Stimulated activated effector memory CD8-positive, alpha-beta T cell treated with anti-CD3 and anti-CD28 coated beads, Interleukin-12 subunit alpha, Interleukin-12 subunit beta, amount 100 ng/mL, for 72 hours (primary cell): ENCODE measurements around the gene MAP1LC3B2.

Source experiments
- ATAC-seq: fragments of 150-1000 bp; cut with Tn5 transposase; 2 replicates; pipeline ENCODE4 v1.10.0; 2021
- DNase-seq, 2 donors: peaks; one replicate each; pipeline ENCODE4 v3.0.0; 2021 to 2022; ENCODE audit warnings: low spot score in 2 of 2
- H3K27ac Mint-ChIP-seq: one replicate; pipeline ENCODE4 v1.8.0; 2022; ENCODE audit warnings: mild to moderate bottlenecking, mixed read lengths
- H3K36me3 Mint-ChIP-seq: one replicate; pipeline ENCODE4 v1.8.0; 2022; ENCODE audit warnings: mild to moderate bottlenecking, mixed read lengths
- H3K4me1 Mint-ChIP-seq: one replicate; pipeline ENCODE4 v1.8.0; 2022; ENCODE audit warnings: mixed read lengths
- H3K4me3 Mint-ChIP-seq: one replicate; pipeline ENCODE4 v1.8.0; 2022; ENCODE audit warnings: mild to moderate bottlenecking, mixed read lengths
- H3K9me3 Mint-ChIP-seq: one replicate; pipeline ENCODE4 v1.8.0; 2022; ENCODE audit warnings: mixed read lengths

Gene MAP1LC3B2

GRCh38 chr12:116592731-116593130, 33.5 kb downstream of the MAP1LC3B2 start:
- no peak for DNase-seq
- H3K4me3 Mint-ChIP-seq, result no peak overlapping the region

GRCh38 chr12:116594325-116595038, 35.3 kb downstream of the MAP1LC3B2 start:
- H3K4me1 Mint-ChIP-seq, result peaks cover 16% of the 10 kb centered on the region
- no peaks in the 10 kb centered on the region for H3K9me3 Mint-ChIP-seq
- ATAC-seq (peak; percentile 67), DNase-seq (no peak)
- peak overlapping the region; percentile 27 for H3K27ac Mint-ChIP-seq
- H3K36me3 Mint-ChIP-seq, result no peaks in the 10 kb centered on the region
- peak overlapping the region; percentile 13 for H3K4me3 Mint-ChIP-seq

More at GRCh38 chr12:116592731-116593130, 33.5 kb downstream of the MAP1LC3B2 start:
- Mint-ChIP-seq H3K27ac (no peak overlapping the region), H3K36me3 (no peaks in the 10 kb centered on the region), H3K9me3 (no peaks in the 10 kb centered on the region), H3K4me1 (peaks cover 16% of the 10 kb centered on the region)
- ATAC-seq, result no peak

- Mint-ChIP-seq H3K4me3 (no peak overlapping the region), H3K9me3 (no peaks in the 10 kb centered on the region), H3K36me3 (no peaks in the 10 kb centered on the region), H3K27ac (no peak overlapping the region), H3K4me1 (peaks cover 16% of the 10 kb centered on the region)
- DNase-seq, result no peak
- ATAC-seq, result no peak
Observed at GRCh38 chr12:116595186-116595585, 36.0 kb downstream of the MAP1LC3B2 start.

- ATAC-seq (no peak), DNase-seq (no peak)
- H3K4me3 Mint-ChIP-seq, result no peak overlapping the region
- H3K36me3 Mint-ChIP-seq, result no peaks in the 10 kb centered on the region
- peaks cover 16% of the 10 kb centered on the region for H3K4me1 Mint-ChIP-seq
- H3K27ac Mint-ChIP-seq, result no peak overlapping the region
- no peaks in the 10 kb centered on the region for H3K9me3 Mint-ChIP-seq
Observed at GRCh38 chr12:116595672-116596071, 36.5 kb downstream of the MAP1LC3B2 start.

GRCh38 chr12:116597886-116598285, 38.7 kb downstream of the MAP1LC3B2 start:
- no peak for DNase-seq
- Mint-ChIP-seq H3K9me3 (no peaks in the 10 kb centered on the region), H3K4me1 (peaks cover 11% of the 10 kb centered on the region), H3K27ac (peak overlapping the region; percentile 17), H3K36me3 (no peaks in the 10 kb centered on the region), H3K4me3 (no peak overlapping the region)
- ATAC-seq, result no peak

GRCh38 chr12:116598311-116599284, 39.4 kb downstream of the MAP1LC3B2 start:
- H3K4me3 Mint-ChIP-seq, result no peak overlapping the region
- ATAC-seq (no peak), DNase-seq (no peak)
- H3K4me1 Mint-ChIP-seq, result peaks cover 11% of the 10 kb centered on the region
- H3K36me3 Mint-ChIP-seq, result no peaks in the 10 kb centered on the region
- H3K9me3 Mint-ChIP-seq, result no peaks in the 10 kb centered on the region
- peak overlapping the region; percentile 17 for H3K27ac Mint-ChIP-seq

GRCh38 chr12:116599285-116600136, 40.3 kb downstream of the MAP1LC3B2 start:
- Mint-ChIP-seq H3K4me1 (peaks cover 4% of the 10 kb centered on the region), H3K9me3 (no peaks in the 10 kb centered on the region), H3K4me3 (no peak overlapping the region), H3K36me3 (no peaks in the 10 kb centered on the region), H3K27ac (no peak overlapping the region)
- DNase-seq (peak; percentile 34 to 66), ATAC-seq (peak; percentile 63)

- no peaks in the 10 kb centered on the region for H3K9me3 Mint-ChIP-seq
- H3K27ac Mint-ChIP-seq, result no peak overlapping the region
- peak; percentile 44 for ATAC-seq
- H3K36me3 Mint-ChIP-seq, result no peaks in the 10 kb centered on the region
- H3K4me1 Mint-ChIP-seq, result no peaks in the 10 kb centered on the region
- H3K4me3 Mint-ChIP-seq, result no peak overlapping the region
- no peak for DNase-seq
Observed at GRCh38 chr12:116600959-116601918, 42.1 kb downstream of the MAP1LC3B2 start.

GRCh38 chr12:116601933-116602810, 43.0 kb downstream of the MAP1LC3B2 start:
- no peak overlapping the region for H3K27ac Mint-ChIP-seq
- no peak for DNase-seq
- H3K9me3 Mint-ChIP-seq, result no peaks in the 10 kb centered on the region
- H3K4me3 Mint-ChIP-seq, result no peak overlapping the region
- no peak for ATAC-seq
- H3K36me3 Mint-ChIP-seq, result no peaks in the 10 kb centered on the region
- no peaks in the 10 kb centered on the region for H3K4me1 Mint-ChIP-seq

- Mint-ChIP-seq H3K4me3 (no peak overlapping the region), H3K9me3 (no peaks in the 10 kb centered on the region), H3K36me3 (no peaks in the 10 kb centered on the region), H3K4me1 (no peaks in the 10 kb centered on the region), H3K27ac (no peak overlapping the region)
- no peak for ATAC-seq
- no peak for DNase-seq
Observed at GRCh38 chr12:116603546-116604177, 44.5 kb downstream of the MAP1LC3B2 start.

GRCh38 chr12:116604178-116604895, 45.2 kb downstream of the MAP1LC3B2 start:
- no peaks in the 10 kb centered on the region for H3K9me3 Mint-ChIP-seq
- H3K27ac Mint-ChIP-seq, result no peak overlapping the region
- H3K36me3 Mint-ChIP-seq, result no peaks in the 10 kb centered on the region
- no peak for ATAC-seq
- H3K4me1 Mint-ChIP-seq, result no peaks in the 10 kb centered on the region
- no peak for DNase-seq
- no peak overlapping the region for H3K4me3 Mint-ChIP-seq

- Mint-ChIP-seq H3K9me3 (no peaks in the 10 kb centered on the region), H3K27ac (no peak overlapping the region)
Observed at GRCh38 chr12:116604951-116605641, 45.9 kb downstream of the MAP1LC3B2 start.

More at GRCh38 chr12:116604951-116605641, 45.9 kb downstream of the MAP1LC3B2 start:
- Mint-ChIP-seq H3K4me3 (no peak overlapping the region), H3K4me1 (no peaks in the 10 kb centered on the region), H3K36me3 (no peaks in the 10 kb centered on the region)
- ATAC-seq (no peak), DNase-seq (no peak)
